Neural progenitor cell (in vitro differentiated cells): Measurements from ENCODE around the gene MINDY4. TPM values are rescaled to one million over a fixed set of nuclear protein-coding genes. Genes with fewer than 3 reads are reported as not detected.
A peak's percentile ranks its signal among the peaks of the same experiment; 100 is the strongest.

Experiments used
- DNase-seq: peaks from one replicate; pipeline ENCODE4 v3.0.0-alpha.2; 2016; ENCODE audit warnings: low spot score
- H2AFZ ChIP-seq: fragments of 200-600 bp; sonication (generic); replicated peaks from 2 replicates; pipeline ENCODE4 v1.6.1; 2016; ENCODE audit warnings: antibody characterized with exemption
- H3F3A ChIP-seq: fragments of 200-600 bp; sonication (generic); 2 replicates; pipeline ENCODE4 v1.6.1; 2016; ENCODE audit warnings: antibody characterized with exemption, low read depth
- H3K27ac ChIP-seq: fragments of 200-600 bp; sonication (generic); 2 replicates; pipeline ENCODE4 v1.5.1; 2016; ENCODE audit warnings: mild to moderate bottlenecking
- H3K27me3 ChIP-seq: fragments of 200-600 bp; sonication (generic); 2 replicates; pipeline ENCODE4 v1.6.1; 2016; ENCODE audit warnings: mild to moderate bottlenecking, moderate library complexity
- H3K36me3 ChIP-seq: fragments of 200-600 bp; sonication (generic); 2 replicates; pipeline ENCODE4 v1.5.1; 2016
- H3K4me1 ChIP-seq: fragments of 200-600 bp; sonication (generic); 2 replicates; pipeline ENCODE4 v1.6.1; 2016; ENCODE audit warnings: mixed run types
- H3K4me2 ChIP-seq: fragments of 200-600 bp; sonication (generic); 2 replicates; pipeline ENCODE4 v1.6.1; 2016
- H3K4me3 ChIP-seq: fragments of 200-600 bp; sonication (generic); 2 replicates; pipeline ENCODE4 v1.5.1; 2016
- H3K79me2 ChIP-seq: fragments of 200-600 bp; sonication (generic); 2 replicates; pipeline ENCODE4 v1.6.1; 2016; ENCODE audit warnings: low read depth
- H3K9ac ChIP-seq: fragments of 200-600 bp; sonication (generic); 2 replicates; pipeline ENCODE4 v1.6.1; 2016
- H3K9me3 ChIP-seq: fragments of 200-600 bp; sonication (generic); 2 replicates; pipeline ENCODE4 v1.5.1; 2016; ENCODE audit warnings: low read depth
- H4K20me1 ChIP-seq: fragments of 200-600 bp; sonication (generic); 2 replicates; pipeline ENCODE4 v1.6.1; 2016; ENCODE audit warnings: low read depth
- H3K27ac Mint-ChIP-seq: 3 replicates; pipeline ENCODE4 v1.8.0; 2021; ENCODE audit warnings: mixed read lengths
- H3K27me3 Mint-ChIP-seq: 2 replicates; pipeline ENCODE4 v1.8.0; 2022; ENCODE audit warnings: low read depth, mild to moderate bottlenecking, inconsistent platforms, moderate library complexity, mixed read lengths; ENCODE audit not compliant: insufficient read depth
- H3K36me3 Mint-ChIP-seq: 3 replicates; pipeline ENCODE4 v1.8.0; 2021; ENCODE audit warnings: mixed read lengths
- H3K4me1 Mint-ChIP-seq: 3 replicates; pipeline ENCODE4 v1.8.0; 2021; ENCODE audit warnings: mixed read lengths
- H3K4me3 Mint-ChIP-seq: 3 replicates; pipeline ENCODE4 v1.8.0; 2021; ENCODE audit warnings: mild to moderate bottlenecking, moderate library complexity, mixed read lengths
- H3K9me3 Mint-ChIP-seq: 3 replicates; pipeline ENCODE4 v1.8.0; 2020; ENCODE audit warnings: mixed read lengths
- EZH2 ChIP-seq: fragments of 200-600 bp; sonication (generic); IDR thresholded peaks from 2 replicates; pipeline ENCODE4 v1.6.1; 2017; ENCODE audit warnings: antibody characterized with exemption, mild to moderate bottlenecking, moderate library complexity
- EZH2phosphoT487 ChIP-seq: fragments of 200-600 bp; sonication (generic); IDR thresholded peaks from 2 replicates; pipeline ENCODE4 v1.6.1; 2017; ENCODE audit warnings: antibody characterized with exemption
- total RNA-seq: library from RNA; depleted of rRNA; stranded (reverse); fragments of >200 nt; gene quantifications from 2 replicates; pipeline ENCODE4 v1.2.3, GENCODE V29; 2015; ENCODE audit warnings: low replicate concordance
- TF ChIP-seq, protein P1 (sequence below): fragments of 200-600 bp; sonication (generic); IDR thresholded peaks from 2 replicates; pipeline ENCODE4 v1.5.1; 2017; ENCODE audit warnings: antibody characterized with exemption, mild to moderate bottlenecking

Gene MINDY4
- total RNA-seq, 1 donor from 2014 or later, result 5.9 TPM

DNA sequence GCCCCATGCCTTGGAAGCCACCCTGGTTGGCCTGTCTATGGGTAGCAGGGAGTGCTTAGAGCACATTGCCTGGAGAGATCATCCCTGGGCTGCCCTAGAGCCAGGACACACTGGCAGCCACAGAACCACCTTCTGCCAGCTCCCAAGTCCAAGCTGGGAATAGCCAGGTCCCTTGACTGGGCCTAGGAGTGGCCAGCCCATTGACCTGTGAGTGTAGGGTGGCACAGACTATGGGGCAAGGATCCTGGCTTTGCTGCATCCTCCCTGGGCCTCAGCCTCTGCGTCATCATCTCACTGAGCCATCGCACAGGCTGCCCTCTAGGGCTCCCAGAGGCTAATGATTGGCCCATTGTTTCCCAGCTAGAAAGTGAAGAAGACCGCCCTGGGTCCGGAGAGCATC, 147.5 kb downstream of the MINDY4 start:
- no peak overlapping the region for H3K27ac ChIP-seq
- no peaks in the 10 kb centered on the region for H3K27me3 ChIP-seq
- no peak overlapping the region for H3K4me2 ChIP-seq
- H3K4me3 Mint-ChIP-seq, result no peak overlapping the region
- no peak overlapping the region for H3K27ac Mint-ChIP-seq
- H3F3A ChIP-seq, result no peaks in the 10 kb centered on the region
- peaks cover 18% of the 10 kb centered on the region for H3K4me1 ChIP-seq
- H2AFZ ChIP-seq, result no peak overlapping the region
- no peak overlapping the region for H3K9ac ChIP-seq
- H3K4me1 Mint-ChIP-seq, result peaks cover 11% of the 10 kb centered on the region
- DNase-seq, result no peak
- TF ChIP-seq EZH2 (no peak), EZH2phosphoT487 (no peak)
- TF ChIP-seq, protein P1, sequence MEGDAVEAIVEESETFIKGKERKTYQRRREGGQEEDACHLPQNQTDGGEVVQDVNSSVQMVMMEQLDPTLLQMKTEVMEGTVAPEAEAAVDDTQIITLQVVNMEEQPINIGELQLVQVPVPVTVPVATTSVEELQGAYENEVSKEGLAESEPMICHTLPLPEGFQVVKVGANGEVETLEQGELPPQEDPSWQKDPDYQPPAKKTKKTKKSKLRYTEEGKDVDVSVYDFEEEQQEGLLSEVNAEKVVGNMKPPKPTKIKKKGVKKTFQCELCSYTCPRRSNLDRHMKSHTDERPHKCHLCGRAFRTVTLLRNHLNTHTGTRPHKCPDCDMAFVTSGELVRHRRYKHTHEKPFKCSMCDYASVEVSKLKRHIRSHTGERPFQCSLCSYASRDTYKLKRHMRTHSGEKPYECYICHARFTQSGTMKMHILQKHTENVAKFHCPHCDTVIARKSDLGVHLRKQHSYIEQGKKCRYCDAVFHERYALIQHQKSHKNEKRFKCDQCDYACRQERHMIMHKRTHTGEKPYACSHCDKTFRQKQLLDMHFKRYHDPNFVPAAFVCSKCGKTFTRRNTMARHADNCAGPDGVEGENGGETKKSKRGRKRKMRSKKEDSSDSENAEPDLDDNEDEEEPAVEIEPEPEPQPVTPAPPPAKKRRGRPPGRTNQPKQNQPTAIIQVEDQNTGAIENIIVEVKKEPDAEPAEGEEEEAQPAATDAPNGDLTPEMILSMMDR, result no peak
- H4K20me1 ChIP-seq, result no peaks in the 10 kb centered on the region
- no peaks in the 10 kb centered on the region for H3K36me3 Mint-ChIP-seq
- no peaks in the 10 kb centered on the region for H3K79me2 ChIP-seq
- H3K9me3 ChIP-seq, result no peaks in the 10 kb centered on the region
- H3K27me3 Mint-ChIP-seq, result peaks cover 11% of the 10 kb centered on the region
- H3K36me3 ChIP-seq, result no peaks in the 10 kb centered on the region
- H3K9me3 Mint-ChIP-seq, result no peaks in the 10 kb centered on the region
- H3K4me3 ChIP-seq, result no peak overlapping the region

DNA sequence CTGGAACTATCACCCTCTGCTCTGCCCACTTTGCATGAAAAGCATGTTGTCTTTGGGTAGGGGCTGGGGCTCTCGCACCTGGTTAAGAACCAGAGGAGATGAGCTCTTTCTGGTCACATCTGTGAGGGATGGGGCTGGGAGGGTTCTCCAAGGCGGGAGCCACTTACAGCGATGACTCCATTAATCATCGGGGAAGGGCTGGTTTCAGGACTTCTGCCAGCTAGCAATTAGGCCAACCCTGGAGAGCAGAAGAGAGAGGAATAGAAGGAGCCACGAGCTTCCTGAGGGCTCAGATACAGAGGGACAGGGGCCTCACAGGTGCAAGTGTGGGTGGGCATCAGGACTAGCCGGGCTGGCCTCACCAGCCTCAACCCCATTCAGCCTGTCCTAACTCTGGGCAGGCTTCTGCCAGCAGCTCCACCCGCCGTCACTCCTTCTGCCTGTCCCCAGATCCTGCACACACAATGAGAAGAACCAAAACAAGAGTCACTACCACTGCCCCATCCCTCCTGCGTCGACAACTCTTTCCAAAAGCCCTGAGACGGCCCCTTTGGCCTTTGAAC, 148.9 kb downstream of the MINDY4 start:
- Mint-ChIP-seq H3K4me1 (peaks cover 11% of the 10 kb centered on the region), H3K27ac (peak overlapping the region; percentile 72), H3K27me3 (peaks cover 11% of the 10 kb centered on the region), H3K9me3 (no peaks in the 10 kb centered on the region), H3K36me3 (no peaks in the 10 kb centered on the region), H3K4me3 (no peak overlapping the region)
- no peaks in the 10 kb centered on the region for H3K79me2 ChIP-seq
- H2AFZ ChIP-seq, result no peak overlapping the region
- no peak overlapping the region for H3K27ac ChIP-seq
- TF ChIP-seq EZH2phosphoT487 (no peak), EZH2 (no peak)
- TF ChIP-seq, protein P1, result no peak
- H3F3A ChIP-seq, result no peaks in the 10 kb centered on the region
- no peak for DNase-seq
- peaks cover 18% of the 10 kb centered on the region for H3K4me1 ChIP-seq
- no peaks in the 10 kb centered on the region for H3K9me3 ChIP-seq
- H3K4me2 ChIP-seq, result no peak overlapping the region
- H4K20me1 ChIP-seq, result no peaks in the 10 kb centered on the region
- H3K27me3 ChIP-seq, result no peaks in the 10 kb centered on the region
- H3K4me3 ChIP-seq, result no peak overlapping the region
- H3K9ac ChIP-seq, result no peak overlapping the region
- H3K36me3 ChIP-seq, result no peaks in the 10 kb centered on the region

DNA sequence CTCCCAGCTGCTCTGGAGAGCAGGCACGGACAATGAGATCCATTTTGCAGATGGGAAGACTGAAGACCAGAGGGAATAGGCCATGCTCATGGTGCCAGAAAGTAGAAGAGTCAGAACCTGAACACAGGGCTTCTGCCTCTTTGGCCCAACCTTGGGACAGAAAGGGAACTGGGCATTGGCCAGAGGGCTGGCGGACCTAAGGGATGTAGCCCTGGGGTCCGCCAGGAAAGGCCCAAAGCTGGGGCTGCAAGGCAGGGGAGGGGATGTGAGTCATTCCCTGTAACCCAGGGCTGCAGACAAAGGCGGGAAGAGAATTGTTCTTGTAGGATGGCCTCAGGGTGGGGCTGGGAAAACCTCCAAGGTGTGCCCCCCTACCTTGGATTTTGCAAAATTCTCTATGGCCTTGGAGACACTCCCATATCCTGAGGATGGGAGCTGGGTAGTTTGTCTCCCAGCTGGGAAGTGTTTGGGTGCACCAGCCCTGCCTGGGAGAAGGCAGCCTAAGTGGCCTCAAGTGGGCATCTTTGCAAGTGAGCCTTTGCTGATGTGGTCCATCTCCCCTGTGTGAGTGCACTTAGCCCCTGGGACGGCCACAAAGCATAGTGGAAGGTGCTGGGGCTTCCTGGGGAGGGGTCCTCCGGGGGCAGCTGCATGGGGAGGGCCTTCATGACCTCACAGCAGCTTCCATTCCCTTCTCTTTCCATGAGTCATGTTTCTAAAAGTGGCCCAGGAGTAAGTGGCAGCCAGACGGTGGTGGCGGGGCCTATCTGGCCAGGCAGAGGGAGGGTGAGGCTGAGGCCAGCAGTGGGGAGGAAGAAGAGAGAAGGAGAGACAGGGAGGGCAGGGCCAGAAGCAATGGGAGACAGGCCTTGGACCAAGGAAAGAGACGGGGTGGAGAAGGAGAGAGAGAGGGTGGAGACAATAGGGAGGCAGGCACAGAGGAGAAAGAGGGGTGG, 149.6 kb downstream of the MINDY4 start:
- H3K27ac Mint-ChIP-seq, result peak overlapping the region; percentile 68
- H3K36me3 ChIP-seq, result no peaks in the 10 kb centered on the region
- no peak for DNase-seq
- H3K27me3 Mint-ChIP-seq, result peaks cover 11% of the 10 kb centered on the region
- H3K4me3 Mint-ChIP-seq, result no peak overlapping the region
- no peaks in the 10 kb centered on the region for H3K27me3 ChIP-seq
- no peaks in the 10 kb centered on the region for H3F3A ChIP-seq
- TF ChIP-seq EZH2, result no peak
- H3K9me3 Mint-ChIP-seq, result no peaks in the 10 kb centered on the region
- no peaks in the 10 kb centered on the region for H4K20me1 ChIP-seq
- H3K4me2 ChIP-seq, result no peak overlapping the region
- H3K9ac ChIP-seq, result no peak overlapping the region
- H2AFZ ChIP-seq, result no peak overlapping the region
- H3K4me3 ChIP-seq, result no peak overlapping the region
- peaks cover 11% of the 10 kb centered on the region for H3K4me1 Mint-ChIP-seq
- H3K4me1 ChIP-seq, result peaks cover 18% of the 10 kb centered on the region
- H3K79me2 ChIP-seq, result no peaks in the 10 kb centered on the region
- H3K9me3 ChIP-seq, result no peaks in the 10 kb centered on the region
- no peaks in the 10 kb centered on the region for H3K36me3 Mint-ChIP-seq
- no peak overlapping the region for H3K27ac ChIP-seq
